Panc1 (cell line): Measurements from ENCODE around the gene EYS. TPM values are rescaled to one million over a fixed set of nuclear protein-coding genes. Genes with fewer than 3 reads are reported as not detected.

Experiments
- ATAC-seq: fragments of 200-7000 bp; cut with Tn5 transposase; 2 replicates; pipeline ENCODE4 v1.9.1; 2020; ENCODE audit warnings: mild to moderate bottlenecking, moderate library complexity
- BruUV-seq: library from RNA; stranded (reverse); fragments of 400-500 nt; replicated peaks from 2 replicates; lab custom pipeline; 2021; lab: Mats Ljungman, UMichigan
- CTCF ChIA-PET: fragments of 300-600 bp; sonication (Branson Sonifier 250); formaldehyde crosslinking; loops from one replicate; lab custom pipeline; 2022; ENCODE audit warnings: antibody characterized with exemption; lab: Charles Lee
- POLR2A ChIA-PET: fragments of 300-600 bp; sonication (Branson Sonifier 250); formaldehyde crosslinking; loops from one replicate; lab custom pipeline; 2022; ENCODE audit warnings: antibody characterized with exemption; lab: Charles Lee
- DNase-seq: peaks from one replicate; pipeline ENCODE4 v3.0.0-alpha.2; 2010; ENCODE audit warnings: low read depth, low spot score
- H3K27ac ChIP-seq: 2 replicates; pipeline ENCODE4 v1.5.1; 2011; ENCODE audit warnings: mild to moderate bottlenecking, low read length, inconsistent platforms
- H3K27me3 ChIP-seq: fragments of 200-500 bp; sonication (Bioruptor generic); 2 replicates; pipeline ENCODE4 v1.6.0; 2014; ENCODE audit warnings: low read length, inconsistent platforms; ENCODE audit not compliant: control insufficient read depth, insufficient read depth
- H3K36me3 ChIP-seq: fragments of 200-500 bp; sonication (Bioruptor generic); 2 replicates; pipeline ENCODE4 v1.5.1; 2014; ENCODE audit warnings: inconsistent platforms, mild to moderate bottlenecking, low read length, moderate library complexity; ENCODE audit not compliant: control insufficient read depth, insufficient read depth
- H3K4me1 ChIP-seq: 2 replicates; pipeline ENCODE4 v1.5.1; 2011; ENCODE audit warnings: inconsistent platforms, mild to moderate bottlenecking, low read length, moderate library complexity; ENCODE audit not compliant: control insufficient read depth, insufficient read depth
- H3K4me3 ChIP-seq, 2 experiments: 2 replicates each; pipeline ENCODE4 v1.5.1; 2011 to 2012; ENCODE audit warnings: low read depth in 2 of 2, low read length in 2 of 2, mild to moderate bottlenecking in 2 of 2, inconsistent platforms in 1 of 2, moderate library complexity in 1 of 2
- H3K9me3 ChIP-seq: fragments of 200-500 bp; sonication (Bioruptor generic); 2 replicates; pipeline ENCODE4 v1.5.1; 2014; ENCODE audit warnings: low read depth, mild to moderate bottlenecking, inconsistent platforms, low read length, moderate library complexity; ENCODE audit not compliant: control insufficient read depth, insufficient read depth
- POLR2AphosphoS5 ChIP-seq: IDR thresholded peaks from 2 replicates; pipeline ENCODE4 v1.6.1; 2012; ENCODE audit warnings: mild to moderate bottlenecking, low read depth, low read length, moderate library complexity
- SIN3A ChIP-seq: IDR thresholded peaks from 2 replicates; pipeline ENCODE4 v1.6.1; 2012; ENCODE audit warnings: low read depth, mild to moderate bottlenecking, low read length, moderate library complexity, borderline replicate concordance; ENCODE audit not compliant: insufficient read depth
- TCF7L2 ChIP-seq: IDR thresholded peaks from 2 replicates; pipeline ENCODE4 v1.6.1; 2011; ENCODE audit warnings: mild to moderate bottlenecking, low read depth, low read length, inconsistent platforms
- in situ Hi-C: cut with HindIII; loops from 2 replicates; pipeline ENCODE4 v1.10.0; 2016; ENCODE audit warnings: low sequenced_read_pairs, low pct_unique_long_range_greater_than_20kb
- intact Hi-C: fragments of 100-400 bp; cut with micrococcal nuclease; formaldehyde crosslinking; loops from one replicate; pipeline ENCODE4 v1.10.0; 2022; ENCODE audit not compliant: unreplicated experiment
- total RNA-seq: library from RNA; stranded (reverse); gene quantifications from one replicate; pipeline ENCODE4 v1.2.1, GENCODE V29; 2021; ENCODE audit not compliant: unreplicated experiment
- TF ChIP-seq, protein P1 (sequence below): fragments of 450-650 bp; IDR thresholded peaks from 2 replicates; pipeline ENCODE4 v1.5.1; 2017; ENCODE audit warnings: mild to moderate bottlenecking
- TF ChIP-seq, protein P2 (sequence below), 2 experiments: IDR thresholded peaks; 2 replicates each; pipeline ENCODE4 v1.6.1; 2011 to 2012; ENCODE audit warnings: low read depth in 2 of 2, control low read depth in 1 of 2, low read length in 1 of 2, mild to moderate bottlenecking in 1 of 2, moderate library complexity in 1 of 2; ENCODE audit not compliant: insufficient read depth in 1 of 2

The EYS gene
- total RNA-seq, 1 experiment from 2014 or later: not detected

DNA sequence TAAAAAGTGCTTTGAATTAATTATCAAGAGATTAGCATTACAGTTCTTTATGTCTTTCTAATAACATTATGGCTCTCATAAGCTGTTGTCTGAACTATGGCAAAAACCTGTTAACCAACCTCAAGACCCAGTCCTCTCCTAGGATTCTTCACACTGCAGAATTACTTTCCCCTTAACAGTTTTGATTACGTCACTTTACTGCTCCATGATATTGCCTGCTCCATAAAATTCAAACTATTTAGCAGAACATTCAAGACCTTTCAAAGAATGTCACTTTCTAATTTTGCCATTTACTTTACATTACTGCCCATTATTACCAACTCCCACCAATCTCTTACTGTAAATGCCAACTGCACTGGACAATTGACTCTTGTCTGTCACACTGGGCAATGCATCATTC, 1227.9 kb downstream of the EYS start:
- DNase-seq: no peak
- no peaks in the 10 kb centered on the region for H3K36me3 ChIP-seq
- TF ChIP-seq, protein P1, sequence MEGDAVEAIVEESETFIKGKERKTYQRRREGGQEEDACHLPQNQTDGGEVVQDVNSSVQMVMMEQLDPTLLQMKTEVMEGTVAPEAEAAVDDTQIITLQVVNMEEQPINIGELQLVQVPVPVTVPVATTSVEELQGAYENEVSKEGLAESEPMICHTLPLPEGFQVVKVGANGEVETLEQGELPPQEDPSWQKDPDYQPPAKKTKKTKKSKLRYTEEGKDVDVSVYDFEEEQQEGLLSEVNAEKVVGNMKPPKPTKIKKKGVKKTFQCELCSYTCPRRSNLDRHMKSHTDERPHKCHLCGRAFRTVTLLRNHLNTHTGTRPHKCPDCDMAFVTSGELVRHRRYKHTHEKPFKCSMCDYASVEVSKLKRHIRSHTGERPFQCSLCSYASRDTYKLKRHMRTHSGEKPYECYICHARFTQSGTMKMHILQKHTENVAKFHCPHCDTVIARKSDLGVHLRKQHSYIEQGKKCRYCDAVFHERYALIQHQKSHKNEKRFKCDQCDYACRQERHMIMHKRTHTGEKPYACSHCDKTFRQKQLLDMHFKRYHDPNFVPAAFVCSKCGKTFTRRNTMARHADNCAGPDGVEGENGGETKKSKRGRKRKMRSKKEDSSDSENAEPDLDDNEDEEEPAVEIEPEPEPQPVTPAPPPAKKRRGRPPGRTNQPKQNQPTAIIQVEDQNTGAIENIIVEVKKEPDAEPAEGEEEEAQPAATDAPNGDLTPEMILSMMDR: no peak
- TF ChIP-seq TCF7L2: no peak
- TF ChIP-seq POLR2AphosphoS5: no peak
- TF ChIP-seq, protein P2, sequence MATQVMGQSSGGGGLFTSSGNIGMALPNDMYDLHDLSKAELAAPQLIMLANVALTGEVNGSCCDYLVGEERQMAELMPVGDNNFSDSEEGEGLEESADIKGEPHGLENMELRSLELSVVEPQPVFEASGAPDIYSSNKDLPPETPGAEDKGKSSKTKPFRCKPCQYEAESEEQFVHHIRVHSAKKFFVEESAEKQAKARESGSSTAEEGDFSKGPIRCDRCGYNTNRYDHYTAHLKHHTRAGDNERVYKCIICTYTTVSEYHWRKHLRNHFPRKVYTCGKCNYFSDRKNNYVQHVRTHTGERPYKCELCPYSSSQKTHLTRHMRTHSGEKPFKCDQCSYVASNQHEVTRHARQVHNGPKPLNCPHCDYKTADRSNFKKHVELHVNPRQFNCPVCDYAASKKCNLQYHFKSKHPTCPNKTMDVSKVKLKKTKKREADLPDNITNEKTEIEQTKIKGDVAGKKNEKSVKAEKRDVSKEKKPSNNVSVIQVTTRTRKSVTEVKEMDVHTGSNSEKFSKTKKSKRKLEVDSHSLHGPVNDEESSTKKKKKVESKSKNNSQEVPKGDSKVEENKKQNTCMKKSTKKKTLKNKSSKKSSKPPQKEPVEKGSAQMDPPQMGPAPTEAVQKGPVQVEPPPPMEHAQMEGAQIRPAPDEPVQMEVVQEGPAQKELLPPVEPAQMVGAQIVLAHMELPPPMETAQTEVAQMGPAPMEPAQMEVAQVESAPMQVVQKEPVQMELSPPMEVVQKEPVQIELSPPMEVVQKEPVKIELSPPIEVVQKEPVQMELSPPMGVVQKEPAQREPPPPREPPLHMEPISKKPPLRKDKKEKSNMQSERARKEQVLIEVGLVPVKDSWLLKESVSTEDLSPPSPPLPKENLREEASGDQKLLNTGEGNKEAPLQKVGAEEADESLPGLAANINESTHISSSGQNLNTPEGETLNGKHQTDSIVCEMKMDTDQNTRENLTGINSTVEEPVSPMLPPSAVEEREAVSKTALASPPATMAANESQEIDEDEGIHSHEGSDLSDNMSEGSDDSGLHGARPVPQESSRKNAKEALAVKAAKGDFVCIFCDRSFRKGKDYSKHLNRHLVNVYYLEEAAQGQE (IDR thresholded peaks at IDR 0.05; ENCODE audit: insufficient read depth in 1 of 2, low read depth in 2 of 2, low read length in 1 of 2): no peak
- TF ChIP-seq SIN3A: no peak
- CTCF ChIA-PET: no interaction called here
- H3K27ac ChIP-seq: no peak overlapping the region
- intact Hi-C loops (no loop called here), in situ Hi-C loops (no loop called here)
- POLR2A ChIA-PET: no interaction called here
- H3K4me1 ChIP-seq: no peaks in the 10 kb centered on the region
- BruUV-seq: no TSS peak
- no peaks in the 10 kb centered on the region for H3K27me3 ChIP-seq
- H3K4me3 ChIP-seq: no peak overlapping the region
- ATAC-seq: no peak
- H3K9me3 ChIP-seq: no peaks in the 10 kb centered on the region

DNA sequence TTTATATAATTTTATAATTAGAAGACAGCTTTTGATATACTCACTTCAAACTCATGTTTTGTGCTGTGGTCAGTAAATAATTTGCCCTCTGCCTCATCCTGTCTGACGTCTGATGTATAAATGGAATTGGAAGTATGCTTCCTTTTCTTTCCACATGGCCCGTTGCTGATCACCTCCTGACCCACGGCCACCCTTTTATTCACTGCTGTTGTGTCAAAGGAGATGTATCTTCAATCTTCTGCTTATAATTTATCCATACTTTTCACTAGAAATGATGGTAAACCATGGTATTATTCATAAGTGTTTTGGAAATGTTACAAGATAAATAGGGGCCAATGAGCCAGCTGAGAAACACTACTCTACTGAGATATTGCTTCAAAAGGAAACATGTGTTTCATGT, 1229.6 kb downstream of the EYS start:
- ChIA-PET CTCF (no interaction called here), POLR2A (no interaction called here)
- Histone ChIP-seq H3K4me3 (no peak overlapping the region), H3K27me3 (no peaks in the 10 kb centered on the region), H3K4me1 (no peaks in the 10 kb centered on the region), H3K9me3 (no peaks in the 10 kb centered on the region), H3K27ac (no peak overlapping the region), H3K36me3 (no peaks in the 10 kb centered on the region)
- ATAC-seq (no peak), DNase-seq (no peak)
- no peak for TF ChIP-seq POLR2AphosphoS5
- TF ChIP-seq, protein P1: no peak
- no peak for TF ChIP-seq TCF7L2
- no peak for TF ChIP-seq SIN3A
- TF ChIP-seq, protein P2 (IDR thresholded peaks at IDR 0.05; ENCODE audit: insufficient read depth in 1 of 2, low read depth in 2 of 2, low read length in 1 of 2): no peak
- intact Hi-C loops (no loop called here), in situ Hi-C loops (no loop called here)
- BruUV-seq: no TSS peak
